ENCODE results near the gene ETFBKMT.

The ETFBKMT gene

GRCh38 chr12:31659087-31659942, at the start of gene ETFBKMT:
Gene ETFBKMT (plus strand): TSS chr12:31659688. CDS start chr12:31661954, 2,266 bp downstream.
- FAIRE-seq (peak; percentile 85), DNase-seq (ENCODE audit: insufficient read length, low spot score) (peak; percentile 86)

GRCh38 chr12:31612819-31613218, 46.7 kb upstream of the ETFBKMT start:
- no peak for FAIRE-seq
- no peak for DNase-seq (ENCODE audit: insufficient read length, low spot score)

- FAIRE-seq (no peak), DNase-seq (ENCODE audit: insufficient read length, low spot score) (peak; percentile 29)
These were observed 41.1 kb upstream of the ETFBKMT start for GRCh38 chr12:31618228-31619025.

- no peak for FAIRE-seq
- no peak for DNase-seq (ENCODE audit: insufficient read length, low spot score)
These were observed 39.2 kb upstream of the ETFBKMT start for GRCh38 chr12:31620311-31620710.

- DNase-seq (ENCODE audit: insufficient read length, low spot score), result no peak
- no peak for FAIRE-seq
These were observed 37.5 kb upstream of the ETFBKMT start for GRCh38 chr12:31622038-31622437.

- DNase-seq (ENCODE audit: insufficient read length, low spot score) (no peak), FAIRE-seq (no peak)
These were observed 33.1 kb upstream of the ETFBKMT start for GRCh38 chr12:31626270-31626995.

GRCh38 chr12:31627456-31628054, 31.9 kb upstream of the ETFBKMT start:
- no peak for DNase-seq (ENCODE audit: insufficient read length, low spot score)
- FAIRE-seq, result no peak

- DNase-seq (ENCODE audit: insufficient read length, low spot score), result no peak
- FAIRE-seq, result no peak
These were observed 29.4 kb upstream of the ETFBKMT start for GRCh38 chr12:31629756-31630732.

GRCh38 chr12:31631023-31631724, 28.3 kb upstream of the ETFBKMT start:
- DNase-seq (ENCODE audit: insufficient read length, low spot score) (no peak), FAIRE-seq (no peak)

GRCh38 chr12:31631809-31632208, 27.7 kb upstream of the ETFBKMT start:
- DNase-seq (ENCODE audit: insufficient read length, low spot score), result no peak
- no peak for FAIRE-seq

- DNase-seq (ENCODE audit: insufficient read length, low spot score) (no peak), FAIRE-seq (no peak)
These were observed 26.0 kb upstream of the ETFBKMT start for GRCh38 chr12:31633464-31633863.

GRCh38 chr12:31634620-31635019, 24.9 kb upstream of the ETFBKMT start:
- no peak for FAIRE-seq
- DNase-seq (ENCODE audit: insufficient read length, low spot score), result no peak

GRCh38 chr12:31641509-31642090, 17.9 kb upstream of the ETFBKMT start:
- DNase-seq (ENCODE audit: insufficient read length, low spot score) (no peak), FAIRE-seq (no peak)

GRCh38 chr12:31644536-31644935, 15.0 kb upstream of the ETFBKMT start:
- no peak for DNase-seq (ENCODE audit: insufficient read length, low spot score)
- FAIRE-seq, result no peak

GRCh38 chr12:31645924-31646323, 13.6 kb upstream of the ETFBKMT start:
- DNase-seq (ENCODE audit: insufficient read length, low spot score) (no peak), FAIRE-seq (no peak)

GRCh38 chr12:31647086-31647491, 12.4 kb upstream of the ETFBKMT start:
- FAIRE-seq, result peak; percentile 40

GRCh38 chr12:31650918-31651317, 8.6 kb upstream of the ETFBKMT start:
- no peak for DNase-seq (ENCODE audit: insufficient read length, low spot score)
- no peak for FAIRE-seq

More at GRCh38 chr12:31647086-31647491, 12.4 kb upstream of the ETFBKMT start:
- peak; percentile 35 for DNase-seq (ENCODE audit: insufficient read length, low spot score)

- no peak for DNase-seq (ENCODE audit: insufficient read length, low spot score)
- FAIRE-seq, result no peak
These were observed 7.5 kb upstream of the ETFBKMT start for GRCh38 chr12:31651893-31652521.

Measured in HTR-8/SVneo (cell line).